ENCODE data around the gene MSI2. TPM values are rescaled to one million over a fixed set of nuclear protein-coding genes. Genes with fewer than 3 reads are reported as not detected.

MSI2 gene
- polyA plus RNA-seq, 1 of the 3 experiments (the other 2 are of a cell fraction) = 24.1 TPM

- 40% methylated on average over 4 of the region's 4 CpGs for WGBS (ENCODE audit: low lambda C conversion rate)
- Histone ChIP-seq H3K9me2 (no peaks in the 10 kb centered on the region), H3K36me3 (replicated peaks in 1 of 2; ENCODE audit: control insufficient read depth in 1 of 2, insufficient read depth in 2 of 2, low read length in 1 of 2) (no peaks in the 10 kb centered on the region), H4K20me1 (ENCODE audit: insufficient read depth) (no peaks in the 10 kb centered on the region), H3K4me3 (ENCODE audit: low read depth in 2 of 2, low read length in 1 of 2) (no peak overlapping the region), H3K9me3 (peaks cover 17% of the 10 kb centered on the region; the same call in 1 of the 2 replicates), H3K79me2 (ENCODE audit: insufficient read depth) (no peaks in the 10 kb centered on the region), H3K9ac (no peak overlapping the region), H3K27me3 (ENCODE audit: insufficient read depth) (no peaks in the 10 kb centered on the region), H3K4me2 (0 out of 2 replicates have a peak overlapping the region, but pooled peaks have one; percentile 3), H3K27ac (ENCODE audit: low read depth in 2 of 2, low read length in 1 of 2) (peak overlapping the region in 1 of 2 experiments; percentile 2; a peak in 1 of 4 replicates), H3K4me1 (ENCODE audit: control insufficient read depth in 1 of 2, insufficient read depth in 2 of 2, low read depth in 1 of 2, low read length in 1 of 2) (peaks cover 2 to 8% of the 10 kb centered on the region in 2 experiments; a peak in 2 of 4 replicates), H2AFZ (ENCODE audit: low read depth) (peak overlapping the region; percentile 6; the same call in 1 of the 2 replicates), H3F3A (replicated peaks; ENCODE audit: insufficient read depth) (peaks cover 9% of the 10 kb centered on the region)
- CTCF ChIA-PET = interaction anchor here (1.3 kb wide), 1 partner anchor 10 kb away, joined by 3 read pairs; no protein-coding TSS in a partner anchor
- POLR2A ChIA-PET = no interaction called here
- TF ChIP-seq GABPA (IDR thresholded peaks at IDR 0.05; ENCODE audit: low read depth) (no peak), CHD2 (IDR thresholded peaks at IDR 0.05; ENCODE audit: low read length, partially characterized antibody) (no peak), USF1 (IDR thresholded peaks at IDR 0.05; ENCODE audit: borderline replicate concordance, low read depth) (no peak), TCF12 (IDR thresholded peaks at IDR 0.05) (no peak), IRF3 (IDR thresholded peaks at IDR 0.05; ENCODE audit: low read depth, low read length) (no peak), RFX5 (IDR thresholded peaks at IDR 0.05; ENCODE audit: low read length) (no peak), PBX3 (IDR thresholded peaks at IDR 0.05) (no peak), MEF2A (IDR thresholded peaks at IDR 0.05; ENCODE audit: borderline replicate concordance, low read depth) (no peak), FOSL2 (IDR thresholded peaks at IDR 0.05; ENCODE audit: borderline replicate concordance, low read depth) (no peak; the same call in 1 of the 2 replicates), CTCF (IDR thresholded peaks at IDR 0.05) (no peak), EZH2phosphoT487 (IDR thresholded peaks at IDR 0.05; ENCODE audit: borderline replicate concordance, low read depth) (no peak)
- TF ChIP-seq, protein P1, sequence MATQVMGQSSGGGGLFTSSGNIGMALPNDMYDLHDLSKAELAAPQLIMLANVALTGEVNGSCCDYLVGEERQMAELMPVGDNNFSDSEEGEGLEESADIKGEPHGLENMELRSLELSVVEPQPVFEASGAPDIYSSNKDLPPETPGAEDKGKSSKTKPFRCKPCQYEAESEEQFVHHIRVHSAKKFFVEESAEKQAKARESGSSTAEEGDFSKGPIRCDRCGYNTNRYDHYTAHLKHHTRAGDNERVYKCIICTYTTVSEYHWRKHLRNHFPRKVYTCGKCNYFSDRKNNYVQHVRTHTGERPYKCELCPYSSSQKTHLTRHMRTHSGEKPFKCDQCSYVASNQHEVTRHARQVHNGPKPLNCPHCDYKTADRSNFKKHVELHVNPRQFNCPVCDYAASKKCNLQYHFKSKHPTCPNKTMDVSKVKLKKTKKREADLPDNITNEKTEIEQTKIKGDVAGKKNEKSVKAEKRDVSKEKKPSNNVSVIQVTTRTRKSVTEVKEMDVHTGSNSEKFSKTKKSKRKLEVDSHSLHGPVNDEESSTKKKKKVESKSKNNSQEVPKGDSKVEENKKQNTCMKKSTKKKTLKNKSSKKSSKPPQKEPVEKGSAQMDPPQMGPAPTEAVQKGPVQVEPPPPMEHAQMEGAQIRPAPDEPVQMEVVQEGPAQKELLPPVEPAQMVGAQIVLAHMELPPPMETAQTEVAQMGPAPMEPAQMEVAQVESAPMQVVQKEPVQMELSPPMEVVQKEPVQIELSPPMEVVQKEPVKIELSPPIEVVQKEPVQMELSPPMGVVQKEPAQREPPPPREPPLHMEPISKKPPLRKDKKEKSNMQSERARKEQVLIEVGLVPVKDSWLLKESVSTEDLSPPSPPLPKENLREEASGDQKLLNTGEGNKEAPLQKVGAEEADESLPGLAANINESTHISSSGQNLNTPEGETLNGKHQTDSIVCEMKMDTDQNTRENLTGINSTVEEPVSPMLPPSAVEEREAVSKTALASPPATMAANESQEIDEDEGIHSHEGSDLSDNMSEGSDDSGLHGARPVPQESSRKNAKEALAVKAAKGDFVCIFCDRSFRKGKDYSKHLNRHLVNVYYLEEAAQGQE (IDR thresholded peaks at IDR 0.05; ENCODE audit: low read depth, low read length) = no peak
- TF ChIP-seq, protein P2, sequence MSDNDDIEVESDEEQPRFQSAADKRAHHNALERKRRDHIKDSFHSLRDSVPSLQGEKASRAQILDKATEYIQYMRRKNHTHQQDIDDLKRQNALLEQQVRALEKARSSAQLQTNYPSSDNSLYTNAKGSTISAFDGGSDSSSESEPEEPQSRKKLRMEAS (IDR thresholded peaks at IDR 0.05; ENCODE audit: low read depth) = no peak
- no peak for DNase-seq
Observed at GRCh38 chr17:57211543-57211942, 44.8 kb upstream of the MSI2 start.
